HFFc6 (cell line): Measurements from ENCODE around the gene PPP1R1A. TPM values are rescaled to one million over a fixed set of nuclear protein-coding genes. Genes with fewer than 3 reads are reported as not detected.

Source experiments
- DNase-seq: peaks from one replicate; pipeline ENCODE4 v3.0.0-alpha.2; 2018
- H3K27ac Mint-ChIP-seq: 2 replicates; pipeline ENCODE4 v1.8.0; 2020; ENCODE audit warnings: mild to moderate bottlenecking, mixed read lengths
- H3K27me3 Mint-ChIP-seq: 2 replicates; pipeline ENCODE4 v1.8.0; 2021; ENCODE audit warnings: mild to moderate bottlenecking, moderate library complexity, mixed read lengths; ENCODE audit not compliant: insufficient read depth
- H3K36me3 Mint-ChIP-seq: 2 replicates; pipeline ENCODE4 v1.8.0; 2021; ENCODE audit warnings: low read depth, mixed read lengths
- H3K4me1 Mint-ChIP-seq: 2 replicates; pipeline ENCODE4 v1.8.0; 2020; ENCODE audit warnings: low read depth, mixed read lengths
- H3K4me3 Mint-ChIP-seq: 2 replicates; pipeline ENCODE4 v1.8.0; 2020; ENCODE audit warnings: mild to moderate bottlenecking, moderate library complexity, mixed read lengths
- H3K9me3 Mint-ChIP-seq: 2 replicates; pipeline ENCODE4 v1.8.0; 2020; ENCODE audit warnings: mild to moderate bottlenecking, mixed read lengths
- CTCF ChIP-seq: fragments of 200-600 bp; sonication (generic); IDR thresholded peaks from 2 replicates; pipeline ENCODE4 v1.5.0; 2021; ENCODE audit warnings: antibody characterized with exemption, mild to moderate bottlenecking
- long read RNA-seq: library from polyadenylated mRNA; unstranded; transcript quantifications from one replicate; pipeline ENCODE4 v2.0.0, GENCODE V29; 2019
- total RNA-seq, 6 experiments: library from RNA; stranded (reverse); fragmentation: NEBNext Ultra II Directional; extraction: Animal tissue kit (Norgen Biotek cat#: 25700); gene quantifications; 2 replicates in 1 of 6; 3 replicates in 5 of 6; pipeline ENCODE4 v1.2.3, GENCODE V29; 2021

PPP1R1A gene, protein sequence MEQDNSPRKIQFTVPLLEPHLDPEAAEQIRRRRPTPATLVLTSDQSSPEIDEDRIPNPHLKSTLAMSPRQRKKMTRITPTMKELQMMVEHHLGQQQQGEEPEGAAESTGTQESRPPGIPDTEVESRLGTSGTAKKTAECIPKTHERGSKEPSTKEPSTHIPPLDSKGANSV
- not detected for total RNA-seq
- long read RNA-seq, result 0 reads

DNA sequence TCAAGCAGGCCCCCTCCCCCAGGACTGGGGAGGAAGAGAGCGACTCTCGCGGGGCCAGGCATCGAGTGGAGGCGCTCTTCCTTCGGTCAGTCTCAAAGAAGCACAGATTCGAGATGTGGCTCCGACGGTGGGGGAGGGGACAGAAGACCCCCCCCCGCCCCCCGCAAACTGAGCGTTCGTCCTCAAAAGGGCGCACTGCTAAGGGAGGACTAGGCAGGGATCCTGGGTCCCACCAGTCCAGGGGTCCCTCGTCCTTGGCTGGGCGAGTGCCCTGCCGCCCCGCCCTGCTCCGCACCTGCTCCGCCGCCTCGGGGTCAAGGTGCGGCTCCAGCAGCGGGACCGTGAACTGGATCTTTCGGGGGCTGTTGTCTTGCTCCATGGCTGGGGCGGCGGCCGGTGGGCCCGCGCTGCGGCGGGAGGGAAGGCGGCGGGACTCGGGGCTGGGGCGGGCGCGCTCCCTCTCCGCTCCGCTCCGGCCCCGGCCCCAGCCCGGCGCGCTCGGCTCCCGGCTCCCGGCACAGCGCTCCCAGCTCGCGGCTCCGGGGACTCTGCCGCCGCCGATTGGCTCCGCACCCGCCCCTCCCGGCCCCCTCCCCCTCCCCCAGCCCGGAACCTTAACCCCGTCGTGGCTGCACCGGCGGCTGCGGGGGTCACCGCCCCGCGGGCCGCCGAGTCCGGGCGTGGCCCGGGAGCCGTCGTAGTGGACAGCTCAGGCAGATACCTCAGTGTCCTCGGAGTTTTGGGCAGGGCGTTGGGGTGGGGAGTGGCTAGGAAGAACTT is at the start of gene PPP1R1A:
PPP1R1A (minus strand) TSS at position 550 of the 780 bp plus-strand sequence; CDS start at position 379, 171 bp downstream.
- no peak for DNase-seq
- H3K4me3 Mint-ChIP-seq, result no peak within 1 kb of the TSS
- TF ChIP-seq CTCF, result no peak
- no peak within 1 kb of the TSS for H3K27ac Mint-ChIP-seq
- H3K27me3 Mint-ChIP-seq, result peaks cover 59% of the 10 kb centered on the region
- no peaks in the 10 kb centered on the region for H3K4me1 Mint-ChIP-seq
- H3K36me3 Mint-ChIP-seq, result no peaks in the 10 kb centered on the region
- H3K9me3 Mint-ChIP-seq, result no peaks in the 10 kb centered on the region

GRCh38 chr12:54634795-54635194 is 46.3 kb upstream of the PPP1R1A start, which contains the start of gene LACRT:
Gene LACRT, minus strand, starts transcription at chr12:54634895. Its CDS starts 54 bp downstream, at chr12:54634841.
- Mint-ChIP-seq H3K9me3 (no peaks in the 10 kb centered on the region), H3K4me1 (no peaks in the 10 kb centered on the region)

GRCh38 chr12:54631988-54632728 is 43.7 kb upstream of the PPP1R1A start:
- DNase-seq, result no peak
- no peak overlapping the region for H3K27ac Mint-ChIP-seq
- peaks cover 2% of the 10 kb centered on the region for H3K9me3 Mint-ChIP-seq
- no peak for TF ChIP-seq CTCF
- no peaks in the 10 kb centered on the region for H3K36me3 Mint-ChIP-seq
- H3K27me3 Mint-ChIP-seq, result peaks cover 15% of the 10 kb centered on the region
- H3K4me3 Mint-ChIP-seq, result no peak overlapping the region
- H3K4me1 Mint-ChIP-seq, result no peaks in the 10 kb centered on the region

More at GRCh38 chr12:54634795-54635194, 46.3 kb upstream of the PPP1R1A start, which contains the start of gene LACRT:
- H3K27me3 Mint-ChIP-seq, result peaks cover 12% of the 10 kb centered on the region
- no peak within 1 kb of the TSS for H3K27ac Mint-ChIP-seq
- TF ChIP-seq CTCF, result no peak
- no peak within 1 kb of the TSS for H3K4me3 Mint-ChIP-seq
- DNase-seq, result no peak
- H3K36me3 Mint-ChIP-seq, result no peaks in the 10 kb centered on the region

DNA sequence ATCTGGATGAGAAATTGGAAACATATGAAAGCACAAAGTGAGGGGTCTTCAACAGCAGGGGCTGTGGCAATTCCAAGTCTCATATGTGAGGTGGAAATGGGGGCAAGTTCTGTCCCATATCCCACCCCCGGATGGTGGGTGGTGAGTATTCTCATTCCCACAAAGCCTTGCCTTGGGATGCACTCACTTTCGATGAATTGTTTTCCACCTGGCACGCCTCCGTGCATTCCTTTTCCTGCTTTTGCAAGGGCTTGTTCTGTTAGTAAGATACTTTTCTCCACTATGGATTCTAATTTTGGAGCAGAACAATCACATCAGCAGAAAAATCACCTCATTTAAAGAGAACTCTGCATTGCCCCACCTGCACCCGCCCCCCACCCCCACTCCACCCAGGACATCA is 43.1 kb upstream of the PPP1R1A start:
- no peaks in the 10 kb centered on the region for H3K36me3 Mint-ChIP-seq
- peaks cover 7% of the 10 kb centered on the region for H3K9me3 Mint-ChIP-seq
- H3K4me1 Mint-ChIP-seq, result no peaks in the 10 kb centered on the region
- no peak overlapping the region for H3K4me3 Mint-ChIP-seq
- H3K27ac Mint-ChIP-seq, result no peak overlapping the region
- no peak for TF ChIP-seq CTCF
- no peak for DNase-seq
- H3K27me3 Mint-ChIP-seq, result peaks cover 12% of the 10 kb centered on the region

DNA sequence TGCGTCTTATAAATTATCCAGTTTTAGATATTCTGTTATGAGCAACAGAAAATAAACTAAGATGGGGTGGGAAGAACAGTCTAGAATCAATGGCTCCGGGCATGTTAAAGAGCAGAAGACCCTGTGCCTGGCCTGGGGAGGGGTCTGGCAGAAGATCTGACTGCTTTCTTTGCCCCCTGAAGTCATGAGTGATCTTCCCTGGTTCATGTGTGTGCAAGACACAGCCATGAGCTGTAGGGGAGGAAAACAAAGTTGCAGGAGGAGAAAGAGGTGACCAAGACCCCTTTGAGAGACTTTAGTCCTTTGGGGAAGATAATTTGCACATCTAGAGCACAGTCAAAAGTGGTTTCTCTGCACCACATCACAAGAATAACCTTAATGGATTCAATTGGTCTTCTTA is 41.5 kb upstream of the PPP1R1A start:
- H3K9me3 Mint-ChIP-seq, result peaks cover 7% of the 10 kb centered on the region
- H3K4me3 Mint-ChIP-seq, result no peak overlapping the region
- no peaks in the 10 kb centered on the region for H3K4me1 Mint-ChIP-seq
- no peaks in the 10 kb centered on the region for H3K36me3 Mint-ChIP-seq
- TF ChIP-seq CTCF, result no peak
- no peak for DNase-seq
- peaks cover 8% of the 10 kb centered on the region for H3K27me3 Mint-ChIP-seq
- H3K27ac Mint-ChIP-seq, result no peak overlapping the region
